Middle frontal gyrus (tissue), 1 donor: ENCODE results near the gene TRABD.

Experiments used
- DNase-seq: peaks from one replicate; pipeline ENCODE4 v3.0.0-alpha.2; 2015; ENCODE audit warnings: low spot score; ENCODE audit errors: extremely low spot score

The TRABD gene

GRCh38 chr22:50217543-50218152, 31.9 kb downstream of the TRABD start:
- no peak for DNase-seq

GRCh38 chr22:50218153-50218995, 32.7 kb downstream of the TRABD start:
- DNase-seq = no peak

- no peak for DNase-seq
Measured at GRCh38 chr22:50218996-50219727, 33.4 kb downstream of the TRABD start.

GRCh38 chr22:50219800-50220602, 34.3 kb downstream of the TRABD start:
- DNase-seq = no peak

GRCh38 chr22:50220603-50221409, 35.1 kb downstream of the TRABD start:
- no peak for DNase-seq

- DNase-seq = no peak
Measured at GRCh38 chr22:50221410-50222300, 35.9 kb downstream of the TRABD start.

- DNase-seq = no peak
Measured at GRCh38 chr22:50222508-50222907, 36.8 kb downstream of the TRABD start.

- DNase-seq = no peak
Measured at GRCh38 chr22:50224071-50224470, 38.4 kb downstream of the TRABD start.

- DNase-seq = no peak
Measured at GRCh38 chr22:50225200-50225969, 39.7 kb downstream of the TRABD start.

- DNase-seq = no peak
Measured at GRCh38 chr22:50226063-50226874, 40.6 kb downstream of the TRABD start.

GRCh38 chr22:50226875-50227165, 41.1 kb downstream of the TRABD start:
- DNase-seq = no peak

- no peak for DNase-seq
Measured at GRCh38 chr22:50227579-50228215, 42.0 kb downstream of the TRABD start.

- no peak for DNase-seq
Measured at GRCh38 chr22:50228366-50228765, 42.7 kb downstream of the TRABD start.

GRCh38 chr22:50229370-50229769, 43.7 kb downstream of the TRABD start:
- no peak for DNase-seq

- DNase-seq = no peak
Measured at GRCh38 chr22:50232481-50233151, 46.9 kb downstream of the TRABD start.

- no peak for DNase-seq
Measured at GRCh38 chr22:50233223-50233622, 47.5 kb downstream of the TRABD start.
